Measurements from ENCODE around the gene KCNMB2.

The KCNMB2 gene

DNA sequence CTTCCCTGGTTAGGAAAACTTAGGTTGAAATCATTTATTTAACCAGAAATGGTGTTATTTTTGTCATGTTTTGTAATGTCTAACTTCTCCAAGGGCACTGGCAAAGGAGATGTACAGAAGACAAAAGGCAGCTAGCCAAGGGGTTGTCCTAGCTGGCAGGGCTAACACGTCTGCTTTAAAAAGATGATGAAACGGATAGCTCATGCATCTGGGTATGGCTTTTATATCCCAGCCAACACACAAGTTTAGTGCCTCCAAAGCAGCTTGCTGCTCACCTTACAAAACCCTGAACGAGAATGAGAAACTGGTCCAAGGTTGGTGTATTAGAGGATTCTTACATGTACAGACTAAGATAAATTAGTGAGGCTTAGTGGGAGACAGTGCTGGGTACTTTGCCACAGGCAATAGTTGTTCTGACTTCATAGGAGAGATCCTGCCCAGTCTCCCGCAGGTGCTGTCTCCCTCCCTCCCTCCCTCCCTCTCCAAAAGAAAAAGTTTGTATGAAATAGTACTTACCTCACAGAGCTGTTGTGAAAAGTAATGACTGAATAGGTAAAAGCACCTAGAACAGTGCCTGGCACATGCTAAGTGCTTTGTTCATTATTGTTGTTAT, 47.8 kb downstream of the KCNMB2 start:
- no peak for DNase-seq

GRCh38 chr3:178584722-178585380, 48.6 kb downstream of the KCNMB2 start:
- no peak for DNase-seq

- no peak for DNase-seq
Observed at GRCh38 chr3:178585454-178585853, 49.2 kb downstream of the KCNMB2 start.

GRCh38 chr3:178586076-178586475, 49.8 kb downstream of the KCNMB2 start:
- DNase-seq = no peak

DNA sequence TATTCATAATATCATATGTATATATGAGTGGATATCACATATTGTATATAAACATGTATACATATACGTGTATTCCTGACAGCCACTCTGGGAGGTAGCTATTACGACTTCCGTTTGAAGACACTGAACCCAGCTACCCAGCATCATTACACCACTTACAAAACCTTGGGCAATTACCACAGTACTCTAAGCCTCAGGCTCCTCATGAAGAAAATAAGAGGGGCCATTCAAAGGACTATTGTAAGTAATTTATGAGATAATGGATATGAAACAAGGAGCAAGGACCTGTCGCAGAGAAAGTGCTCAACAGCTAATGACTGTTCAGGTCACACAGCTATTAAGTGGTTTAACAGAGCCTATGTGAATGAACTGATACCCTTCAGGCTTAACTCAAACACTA, 52.4 kb downstream of the KCNMB2 start:
- no peak for DNase-seq

GRCh38 chr3:178593786-178594185, 57.5 kb downstream of the KCNMB2 start:
- DNase-seq = no peak

- DNase-seq = peak; percentile 12
Observed at GRCh38 chr3:178597371-178597770, 61.1 kb downstream of the KCNMB2 start.

- DNase-seq = no peak
Observed at GRCh38 chr3:178602856-178603255, 66.6 kb downstream of the KCNMB2 start.

DNA sequence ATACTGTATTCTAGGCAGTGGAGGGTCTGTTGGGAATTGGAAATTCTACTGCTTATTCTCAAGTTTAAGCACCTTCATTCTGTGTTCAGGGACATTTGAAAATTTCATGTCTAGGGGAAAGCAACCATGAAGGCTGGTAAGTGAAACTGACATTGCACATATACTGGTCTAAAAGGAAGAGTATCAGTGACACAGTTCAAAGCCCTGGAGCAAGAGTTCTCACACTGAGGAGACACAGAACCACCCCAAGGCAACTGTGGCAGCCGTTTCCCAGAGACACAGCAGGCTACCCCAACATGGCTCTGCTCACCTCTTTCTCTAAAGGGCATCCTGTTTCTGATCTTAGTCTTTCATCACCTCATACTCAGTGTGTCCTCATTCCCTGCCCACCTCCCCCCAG, 67.5 kb downstream of the KCNMB2 start:
- DNase-seq = no peak

DNA sequence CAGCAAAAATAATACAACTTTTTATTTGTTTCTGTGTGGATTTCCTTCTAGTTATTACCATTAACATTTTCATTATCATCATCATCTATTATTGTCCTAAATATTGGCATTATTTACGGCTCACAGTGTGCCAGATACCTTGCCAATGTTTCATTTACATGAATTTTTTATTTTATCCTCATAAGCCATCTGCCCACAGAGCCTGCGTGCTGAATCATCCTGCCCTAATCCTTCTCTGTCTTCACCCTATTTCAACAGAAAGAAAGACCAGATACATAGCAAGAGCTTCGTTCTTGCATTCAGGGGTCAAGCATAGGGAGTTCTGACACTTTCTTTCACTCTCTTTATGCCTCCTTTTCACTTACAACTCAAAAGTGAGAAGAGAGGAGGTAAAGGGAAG, 82.0 kb downstream of the KCNMB2 start:
- DNase-seq = no peak

DNA sequence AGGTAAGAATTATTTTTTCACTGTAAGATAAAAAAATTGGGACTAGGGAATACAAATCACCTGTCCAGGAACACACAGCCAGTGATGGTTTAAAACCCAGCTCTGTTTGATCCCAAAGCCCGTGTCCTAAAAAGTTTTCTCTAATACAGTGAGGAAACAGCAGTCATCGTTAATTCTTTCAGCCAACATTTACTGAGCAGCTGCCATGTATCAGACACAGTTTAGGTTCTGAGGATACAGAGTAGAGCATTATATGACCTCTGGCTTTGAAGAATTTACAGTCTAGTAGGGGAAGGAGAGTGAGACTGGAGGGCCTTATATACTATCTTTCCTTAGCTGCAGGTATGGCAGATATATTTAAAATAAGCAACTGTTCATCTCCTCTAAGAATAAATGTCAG, 82.7 kb downstream of the KCNMB2 start:
- no peak for DNase-seq

- no peak for DNase-seq
Observed at GRCh38 chr3:178623666-178624255, 87.5 kb downstream of the KCNMB2 start.

DNA sequence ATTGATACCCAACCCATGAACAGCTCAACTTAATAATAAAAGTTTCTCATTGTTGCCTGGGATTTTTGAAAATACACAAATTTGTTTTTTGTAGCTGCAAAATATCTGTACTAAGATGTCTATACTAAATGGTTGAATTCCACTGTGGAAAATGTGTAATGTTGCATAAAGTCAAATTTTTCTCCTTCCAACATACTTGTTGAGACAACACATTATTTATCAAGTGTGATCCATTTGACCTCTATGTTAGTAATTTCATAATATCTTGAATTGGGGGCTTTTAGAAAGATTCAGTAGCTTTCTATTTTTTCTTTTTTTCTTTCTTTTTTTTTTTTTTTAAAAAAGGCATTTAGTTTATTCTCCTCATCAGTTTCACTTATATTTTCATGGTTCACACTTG, 88.0 kb downstream of the KCNMB2 start:
- DNase-seq = no peak

DNA sequence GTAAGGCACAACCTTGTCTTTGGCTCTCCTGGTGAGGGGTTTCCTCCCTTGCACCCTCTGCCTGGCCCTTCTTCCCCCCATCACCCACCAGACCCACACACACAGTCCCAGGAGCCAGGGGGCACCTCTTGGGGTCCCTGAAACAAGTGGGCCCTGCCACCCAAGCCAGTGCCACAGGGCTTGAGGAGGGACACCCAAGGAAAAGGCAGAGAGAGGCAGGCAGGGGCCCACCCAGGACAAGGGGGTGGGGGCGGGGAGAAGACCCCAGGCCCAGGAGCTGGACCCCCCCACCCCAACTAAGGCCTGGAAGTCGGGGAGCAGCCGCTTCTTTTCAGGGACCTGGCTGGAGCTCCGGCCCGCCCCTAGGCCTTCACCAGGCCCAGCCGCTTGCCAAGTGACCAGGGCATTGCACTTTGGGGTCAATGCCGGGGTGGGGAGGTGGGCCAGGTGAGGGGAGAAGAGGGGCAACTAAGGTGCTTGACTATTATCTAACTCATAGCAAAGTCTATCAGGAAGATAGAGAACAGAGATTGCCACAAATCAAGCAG, 88.9 kb downstream of the KCNMB2 start:
- DNase-seq = no peak

- no peak for DNase-seq
Observed at GRCh38 chr3:178628037-178628436, 91.8 kb downstream of the KCNMB2 start.

- DNase-seq = no peak
Observed at GRCh38 chr3:178629430-178630178, 93.4 kb downstream of the KCNMB2 start.

- no peak for DNase-seq
Observed at GRCh38 chr3:178631950-178632349, 95.7 kb downstream of the KCNMB2 start.

DNA sequence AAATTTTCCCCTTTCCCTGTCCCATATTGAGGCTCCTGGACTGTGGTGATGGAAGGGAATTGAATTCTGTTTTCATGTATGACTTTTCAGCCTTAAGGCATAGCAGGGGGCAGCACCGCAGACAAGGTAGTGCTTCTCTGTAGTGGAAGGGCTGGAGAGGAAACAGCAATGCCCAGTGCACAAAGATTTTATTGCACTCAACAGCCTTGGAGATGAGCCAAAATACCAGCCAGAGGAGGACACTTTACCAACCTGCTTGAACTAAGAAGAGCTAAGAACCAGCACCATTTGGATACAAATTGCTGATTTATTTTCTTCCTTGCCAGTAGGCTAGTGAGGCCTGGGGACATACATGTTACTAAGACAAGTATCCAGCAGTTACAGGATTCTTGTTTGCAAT, 98.7 kb downstream of the KCNMB2 start:
- DNase-seq = no peak

GRCh38 chr3:178637802-178638201, 101.6 kb downstream of the KCNMB2 start:
- no peak for DNase-seq

- DNase-seq = no peak
Observed at GRCh38 chr3:178645503-178645902, 109.3 kb downstream of the KCNMB2 start.

DNA sequence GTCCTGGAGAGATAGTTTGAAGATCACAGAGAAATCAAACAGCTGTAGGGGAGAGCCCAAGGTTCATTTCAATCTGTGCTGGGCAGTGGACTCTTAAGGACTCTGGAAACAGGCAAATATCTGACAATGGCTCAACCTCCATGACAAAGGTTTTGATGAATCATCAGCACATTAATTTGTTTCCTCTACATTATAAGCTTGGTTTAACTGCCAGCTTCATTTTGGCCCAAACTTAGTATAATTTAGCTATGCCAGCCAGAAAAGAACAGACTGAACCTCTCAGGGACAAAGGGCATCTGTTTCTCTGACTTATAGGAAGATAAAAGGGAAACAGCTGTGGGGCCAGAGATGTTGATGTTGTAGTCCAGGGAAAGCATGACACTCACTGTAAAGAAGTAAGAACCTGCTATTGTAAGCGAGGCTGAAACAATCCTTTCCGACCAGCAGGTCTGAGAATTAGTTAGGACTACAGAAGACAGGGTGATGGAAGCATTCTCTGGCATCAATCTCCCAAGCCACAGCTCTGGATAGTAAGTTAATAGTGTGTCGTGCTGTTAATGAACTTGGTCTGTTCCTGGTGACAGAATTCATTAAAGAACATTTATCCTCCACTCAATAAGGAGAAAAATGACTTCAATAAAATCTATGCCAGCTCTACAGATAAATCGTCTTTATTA, 110.1 kb downstream of the KCNMB2 start:
- DNase-seq = no peak

GRCh38 chr3:178655488-178655887, 119.3 kb downstream of the KCNMB2 start:
- no peak for DNase-seq
